HG03432 (cell line): ENCODE measurements around the gene METTL14.
"Not testable (repeated sequence)": the region's sequence is repeated elsewhere in the genome, so short reads cannot be mapped to it uniquely, and the experiment has no call there.

Experiments
- ATAC-seq: cut with Tn5 transposase; IDR thresholded peaks from one replicate; pipeline ENCODE4 v1.9.1; 2021; ENCODE audit warnings: mild to moderate bottlenecking, moderate library complexity; ENCODE audit not compliant: unreplicated experiment

METTL14 gene

DNA sequence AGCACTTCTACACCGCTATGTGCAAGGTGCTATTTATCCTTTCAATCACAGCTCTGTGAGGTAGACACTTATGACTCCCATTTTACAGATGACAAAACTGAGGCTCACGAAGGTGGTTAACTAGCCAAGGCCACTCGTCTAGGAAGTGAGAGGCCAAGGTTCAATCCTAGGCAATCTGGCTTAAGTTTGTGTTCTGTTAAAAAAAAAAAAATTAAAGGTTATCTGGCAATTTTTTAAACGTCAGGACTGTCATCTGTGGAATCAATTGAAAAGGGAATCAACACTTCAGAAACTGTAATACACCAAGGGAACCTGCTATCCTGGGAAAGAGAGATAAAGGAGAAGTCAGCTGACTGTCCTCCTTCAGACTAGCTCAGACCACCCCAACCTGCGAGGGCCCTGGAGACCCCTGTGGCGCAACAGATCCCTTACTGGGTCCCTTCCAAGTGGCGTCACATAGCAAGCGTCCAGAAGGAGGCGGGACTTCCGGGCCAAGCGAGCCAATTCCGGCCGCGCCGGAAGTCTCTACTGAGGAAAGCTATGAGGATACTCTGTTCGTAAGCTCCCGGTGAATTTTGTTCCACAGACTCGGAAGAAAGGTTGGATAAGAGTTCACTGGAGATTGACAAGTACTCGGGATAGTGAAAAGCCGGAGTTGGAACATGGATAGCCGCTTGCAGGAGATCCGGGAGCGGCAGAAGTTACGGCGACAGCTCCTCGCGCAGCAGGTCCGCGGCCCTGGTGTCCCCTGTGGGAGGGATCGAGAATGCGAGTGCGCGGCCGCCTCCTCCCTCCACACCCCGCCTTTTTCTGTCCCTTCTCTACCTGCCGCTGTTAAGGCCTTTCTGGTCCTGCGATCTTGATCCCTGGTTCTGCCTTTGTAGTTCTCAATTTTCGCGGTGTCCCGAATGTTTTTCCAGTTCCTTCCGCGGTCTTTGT, at the start of gene METTL14:
TSS of gene METTL14 (plus strand) at position 520 of the 939 bp plus-strand sequence. CDS start at position 663, 143 bp downstream.
- peak; percentile 100 for ATAC-seq

DNA sequence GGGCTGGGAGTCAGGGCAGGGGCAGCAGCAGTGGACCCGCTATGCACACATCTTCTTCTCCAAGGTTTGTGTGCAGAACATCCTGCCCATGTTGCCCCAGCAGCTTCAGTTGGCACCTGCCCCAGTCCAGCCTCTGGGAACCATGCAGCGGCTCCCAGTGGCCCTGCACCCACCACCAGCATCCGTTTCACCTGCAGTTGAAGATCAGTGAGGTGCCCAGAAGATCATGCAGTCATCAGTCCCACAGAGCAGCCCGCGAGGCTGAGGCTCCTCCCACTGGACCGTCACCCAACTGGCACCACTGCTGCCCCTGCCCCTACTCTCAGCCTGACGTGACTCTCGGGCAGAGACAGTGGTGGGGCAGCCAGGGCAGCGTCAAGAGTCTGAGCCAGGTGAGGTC, 49.1 kb upstream of the METTL14 start:
- not testable (repeated sequence) for ATAC-seq

DNA sequence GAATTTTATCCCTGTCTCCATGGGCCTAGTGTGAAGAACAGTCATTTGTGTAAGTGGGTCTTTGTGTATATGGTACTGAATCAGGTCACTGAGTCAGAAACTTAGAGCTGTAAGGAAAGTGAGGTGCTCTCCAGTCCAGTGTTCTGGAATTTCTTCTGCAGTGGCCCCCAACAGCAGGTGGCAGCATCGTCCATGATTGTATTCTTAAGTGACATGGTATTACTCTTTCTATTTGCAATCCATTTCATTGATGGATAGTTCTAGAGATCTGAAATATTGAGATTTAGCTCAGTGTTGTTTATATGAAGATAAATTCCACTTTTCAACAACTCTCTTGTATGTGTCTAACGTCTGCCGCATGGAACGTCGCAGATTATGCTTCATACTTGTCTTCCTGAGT, 20.5 kb upstream of the METTL14 start:
- ATAC-seq: not testable (repeated sequence)

DNA sequence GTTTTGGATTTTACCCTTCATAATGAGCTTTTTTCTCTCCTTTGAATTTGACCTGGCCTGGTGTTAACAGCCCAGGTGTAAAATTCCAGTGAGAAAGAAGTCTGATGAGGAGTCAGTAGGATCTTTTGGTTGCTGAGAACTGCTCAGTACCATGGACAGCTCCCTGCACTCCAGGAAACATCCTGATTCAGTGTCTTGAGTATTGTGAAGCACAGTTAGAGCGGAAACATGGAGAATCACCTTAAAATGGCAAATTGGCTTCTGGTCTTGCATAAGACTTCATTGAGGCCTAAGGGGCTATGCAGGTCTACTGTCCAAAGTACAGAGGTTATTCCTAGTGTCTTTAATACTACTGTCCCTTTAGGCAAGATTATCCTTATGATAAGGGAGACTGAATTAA, 16.0 kb upstream of the METTL14 start:
- ATAC-seq: not testable (repeated sequence)

DNA sequence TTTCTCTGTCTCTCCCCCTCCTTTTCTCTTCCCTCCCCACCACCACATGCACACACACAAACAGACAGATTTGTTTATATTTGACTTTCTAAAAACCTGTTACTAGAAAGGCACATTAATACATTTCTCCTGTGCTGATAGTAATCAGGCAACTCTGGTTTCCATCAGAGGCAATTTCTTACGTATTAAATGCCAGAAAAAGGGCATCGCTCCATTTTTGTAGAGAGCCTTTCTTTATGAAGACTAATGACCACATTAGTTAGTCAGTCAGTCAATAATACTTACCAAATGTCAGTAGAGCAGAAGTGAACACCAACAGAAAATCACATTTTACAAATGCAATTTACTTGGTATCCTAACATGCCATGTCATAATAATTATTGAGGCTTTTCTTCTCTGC, 14.2 kb upstream of the METTL14 start:
- ATAC-seq: not testable (repeated sequence)

DNA sequence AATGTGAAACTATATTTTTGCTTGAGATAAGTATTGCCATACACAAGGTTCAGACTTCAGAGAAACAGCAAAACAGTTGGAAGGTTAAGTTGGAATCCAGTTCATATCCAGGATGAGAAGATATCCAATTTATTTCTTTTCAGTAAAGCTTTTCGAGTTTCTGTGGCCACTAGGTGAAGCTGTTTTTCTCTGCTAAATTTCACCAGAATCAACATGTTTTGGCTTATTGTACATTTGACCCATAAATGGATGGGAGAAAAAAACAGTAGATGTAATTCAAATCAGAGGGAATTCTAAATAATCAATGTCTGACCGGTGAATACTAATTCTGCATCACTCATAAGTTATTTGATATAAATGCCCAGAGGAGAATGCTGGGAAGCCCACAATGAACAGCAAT, 9.1 kb upstream of the METTL14 start:
- ATAC-seq: no peak

DNA sequence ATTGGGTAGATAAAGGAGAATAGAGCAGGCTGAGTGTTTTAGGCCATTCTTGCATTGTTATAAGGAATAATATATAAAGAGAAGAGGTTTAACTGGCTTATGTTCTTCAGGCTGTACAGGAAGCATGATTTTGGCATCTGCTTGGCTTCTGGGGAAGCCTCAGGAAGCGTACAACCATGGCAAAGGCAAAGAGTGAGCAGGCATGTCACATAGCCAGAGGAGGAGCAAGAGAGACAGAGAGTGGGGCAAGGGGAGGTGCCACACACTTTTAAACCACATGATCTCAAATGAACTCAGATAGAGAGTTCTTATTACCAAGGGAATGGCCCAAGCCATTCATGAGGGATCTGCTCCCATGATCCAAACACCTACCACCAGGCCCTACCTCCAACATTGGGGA, 4.4 kb upstream of the METTL14 start:
- ATAC-seq: no peak

DNA sequence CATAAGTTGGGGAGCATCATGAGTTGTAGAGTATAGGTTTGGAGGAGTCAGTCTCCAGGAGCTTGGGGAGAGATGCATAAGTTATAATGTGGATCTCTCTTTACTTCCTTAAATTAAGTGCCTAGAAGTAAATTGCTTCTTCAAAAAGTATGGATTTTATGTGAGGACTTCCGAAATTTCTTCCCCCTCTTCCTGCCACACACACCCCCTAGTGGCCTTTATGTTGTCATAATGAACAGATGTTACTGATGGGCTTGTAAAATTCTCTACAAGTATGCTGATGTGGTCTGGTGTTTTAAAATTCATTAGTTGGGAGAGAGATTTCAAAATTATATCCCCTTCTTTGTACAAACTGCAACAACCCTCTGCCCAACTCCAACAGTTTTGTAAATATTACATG, 2.3 kb upstream of the METTL14 start:
- no peak for ATAC-seq

DNA sequence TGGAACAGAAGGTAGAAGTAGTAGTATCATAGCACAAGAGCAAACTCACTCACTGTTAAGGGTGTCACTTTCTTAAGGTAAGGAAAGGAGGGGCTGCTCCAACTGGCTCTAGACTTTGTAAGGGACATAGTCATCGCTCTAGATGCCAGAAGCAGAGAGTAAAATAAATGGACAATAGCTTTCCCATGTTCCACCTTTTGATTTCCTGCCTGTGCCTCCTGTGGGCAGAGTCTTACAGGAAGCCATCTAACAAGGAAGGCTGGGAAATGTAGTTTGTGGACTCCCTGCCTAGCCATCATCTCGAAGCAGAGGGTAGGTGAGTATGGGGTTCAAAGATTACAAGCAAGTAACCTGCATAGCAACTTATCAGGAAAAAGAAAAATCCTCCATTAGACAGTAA, 1.7 kb upstream of the METTL14 start:
- ATAC-seq: no peak

DNA sequence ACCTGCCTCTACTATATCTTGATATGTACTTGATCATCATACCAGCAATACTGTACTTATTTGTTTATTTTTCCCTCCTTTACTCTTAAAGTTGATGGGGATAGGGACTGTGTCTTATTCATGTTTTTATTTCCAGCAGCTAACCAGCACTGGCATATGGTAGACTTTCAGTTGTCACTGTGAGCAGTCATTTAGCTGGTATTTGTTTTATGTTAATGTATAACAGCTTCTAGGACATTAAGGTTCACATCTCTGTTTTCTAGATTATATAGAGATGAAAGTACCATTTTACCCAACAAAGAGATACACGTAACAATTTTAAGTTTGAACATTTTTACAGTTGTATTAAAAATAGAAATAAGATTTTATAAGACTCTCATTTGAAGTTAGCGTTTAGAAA, 17.9 kb downstream of the METTL14 start:
- ATAC-seq: no peak

DNA sequence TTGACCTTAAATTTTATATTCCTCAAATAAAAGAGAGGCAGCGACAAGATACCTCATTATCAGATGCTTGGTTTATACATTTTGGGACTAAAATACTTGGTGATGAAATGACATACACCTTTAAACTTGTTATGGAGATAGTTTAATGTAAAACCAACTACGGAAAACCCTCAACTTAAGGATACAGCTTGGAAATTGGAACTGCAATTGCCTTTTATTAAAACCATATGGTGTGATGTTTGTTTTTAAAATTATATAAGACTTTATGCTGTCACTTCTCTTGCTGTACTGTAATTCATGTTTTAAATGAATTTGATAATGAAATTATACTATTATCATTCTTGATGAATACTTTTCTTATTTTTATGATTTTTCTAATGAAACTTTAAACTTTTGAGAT, 25.9 kb downstream of the METTL14 start:
- no peak for ATAC-seq

DNA sequence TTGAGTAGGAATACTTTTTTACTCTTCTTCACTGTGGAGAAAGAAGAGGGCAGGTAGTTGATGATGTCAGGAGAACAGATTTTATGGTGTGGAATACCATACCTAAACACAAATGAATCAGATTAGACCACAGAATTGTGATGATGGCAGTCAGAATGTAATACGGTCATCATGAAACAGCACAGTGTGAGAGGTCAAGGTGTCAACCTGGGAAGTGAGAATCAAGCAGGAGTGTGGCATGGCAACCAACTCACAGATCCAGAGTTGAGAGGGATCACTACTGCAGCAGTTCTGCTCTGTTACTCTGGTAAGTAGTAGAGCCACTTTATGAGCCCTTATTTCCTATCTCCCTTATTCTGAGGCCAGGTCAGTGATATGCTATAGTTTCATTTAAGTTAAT, 27.7 kb downstream of the METTL14 start:
- ATAC-seq: no peak

DNA sequence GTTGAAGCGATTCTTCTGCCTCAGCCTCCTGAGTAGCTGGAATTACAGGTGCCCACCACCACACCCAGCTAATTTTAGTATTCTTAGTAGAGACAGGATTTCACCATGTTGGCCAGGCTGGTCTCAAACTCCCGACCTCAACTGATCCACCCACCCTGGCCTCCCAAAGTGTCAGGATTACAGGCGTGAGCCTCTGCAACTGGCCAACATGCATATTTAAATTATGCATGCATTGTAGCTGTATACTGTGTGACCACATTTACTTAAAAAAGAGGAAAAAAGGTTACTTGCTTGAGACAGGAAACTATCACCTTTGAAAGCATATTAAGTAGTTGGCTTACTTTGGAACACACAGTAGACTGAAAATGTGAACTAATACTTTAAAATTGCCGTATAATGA, 29.5 kb downstream of the METTL14 start:
- ATAC-seq: no peak

DNA sequence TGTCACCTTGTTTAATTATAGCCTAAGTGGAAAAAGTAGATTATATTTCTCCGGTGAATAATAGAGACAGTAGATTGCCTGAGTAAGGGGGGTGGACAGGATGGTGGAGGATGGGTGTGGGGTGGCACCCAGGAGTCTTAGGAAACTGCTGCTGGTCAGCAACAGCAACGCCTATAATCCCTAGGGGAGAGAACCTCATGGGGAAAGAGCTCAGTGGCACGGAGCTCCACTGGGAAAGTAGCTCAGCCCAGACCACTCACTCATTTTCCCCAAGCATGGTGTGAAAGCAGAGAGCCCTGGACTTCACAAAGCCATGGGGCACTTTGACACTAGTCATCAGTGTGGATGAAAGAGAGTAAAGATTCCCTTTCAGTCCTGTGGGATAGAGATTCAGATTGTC, 31.1 kb downstream of the METTL14 start:
- ATAC-seq: no peak

DNA sequence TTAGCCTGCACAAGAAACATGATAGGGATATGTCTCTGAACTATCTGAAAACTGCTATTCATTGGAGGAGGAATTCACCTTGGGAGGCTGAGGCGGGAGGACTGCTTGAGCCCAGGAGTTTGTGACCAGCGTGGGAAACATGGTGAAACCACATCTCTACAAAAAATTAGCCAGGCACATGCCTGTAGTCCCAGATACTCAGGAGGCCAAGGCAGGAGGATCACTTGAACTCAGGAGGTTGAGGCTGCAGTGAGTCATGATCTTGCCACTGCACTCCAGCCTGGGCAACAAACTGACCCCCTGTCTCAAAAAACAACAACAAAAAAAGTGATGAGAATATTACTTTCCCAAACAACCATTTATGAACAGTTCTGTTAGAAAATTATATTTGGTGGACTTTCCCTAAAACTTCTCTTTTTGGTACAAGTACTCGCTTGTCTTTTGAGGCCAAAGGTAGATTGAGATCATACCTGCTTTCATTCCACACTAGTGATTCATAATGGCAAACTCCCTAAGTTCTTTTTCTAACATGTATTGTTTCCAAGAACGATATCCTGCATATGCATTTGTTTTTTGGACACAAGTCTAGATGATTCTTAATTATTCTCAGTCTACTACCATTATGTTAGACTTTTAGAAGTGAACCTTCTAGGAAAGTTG, 33.4 kb downstream of the METTL14 start:
- no peak for ATAC-seq

DNA sequence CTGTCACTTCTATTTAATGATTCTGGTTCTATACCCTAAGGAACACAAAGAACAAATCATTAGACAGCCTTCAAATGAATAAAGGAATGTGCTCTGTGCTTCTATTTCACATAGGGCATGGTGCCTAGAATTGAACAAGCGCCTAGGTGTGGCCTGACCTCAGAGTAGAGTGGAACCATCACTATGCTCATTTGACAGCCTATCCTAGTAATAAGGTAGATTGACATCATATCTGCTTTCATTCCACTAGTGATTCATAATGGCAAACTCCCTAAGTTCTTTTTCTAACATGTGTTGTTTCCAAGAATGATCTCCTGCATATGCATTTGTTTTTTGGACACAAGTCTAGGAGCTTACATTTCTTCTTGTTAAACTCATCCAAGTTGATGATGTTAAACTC, 36.6 kb downstream of the METTL14 start:
- no peak for ATAC-seq

DNA sequence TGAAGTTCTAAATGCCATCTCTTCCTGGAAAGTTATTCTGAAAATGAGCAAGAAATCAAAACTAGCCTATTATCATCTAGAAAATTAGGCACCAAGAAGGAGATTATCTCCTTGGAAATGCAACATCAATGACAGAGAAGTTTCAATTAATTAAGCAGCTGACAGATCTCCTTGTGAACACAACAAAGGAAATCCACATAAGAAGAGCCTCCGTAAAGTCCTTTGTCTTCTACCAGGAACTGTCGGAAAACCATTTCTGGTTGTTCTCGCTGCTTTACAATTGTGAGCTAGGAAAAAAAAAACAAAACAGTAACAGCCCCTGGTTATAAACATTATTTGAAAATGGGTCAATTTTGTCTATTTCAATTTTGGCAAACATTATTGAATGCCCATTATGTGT, 38.2 kb downstream of the METTL14 start:
- ATAC-seq: no peak

DNA sequence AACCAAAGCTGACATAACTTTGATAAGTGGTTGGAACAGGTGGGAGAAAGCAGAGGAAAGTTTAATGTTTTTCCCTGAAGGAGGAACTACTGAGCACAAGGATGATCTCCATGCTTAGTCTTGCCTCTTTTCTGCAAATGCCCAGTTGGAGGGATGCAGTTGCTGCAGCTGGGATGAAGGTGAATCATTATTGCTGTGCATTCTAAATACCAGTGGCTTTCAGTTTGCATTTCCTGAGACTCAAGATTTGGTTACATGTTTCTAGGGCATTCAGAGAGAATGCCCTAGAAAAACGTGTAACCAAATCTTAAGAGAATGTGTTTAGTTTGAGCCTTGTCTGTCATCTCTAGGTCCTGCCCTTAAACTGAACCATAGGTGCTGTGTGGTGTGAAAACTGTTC, 42.2 kb downstream of the METTL14 start:
- no peak for ATAC-seq

DNA sequence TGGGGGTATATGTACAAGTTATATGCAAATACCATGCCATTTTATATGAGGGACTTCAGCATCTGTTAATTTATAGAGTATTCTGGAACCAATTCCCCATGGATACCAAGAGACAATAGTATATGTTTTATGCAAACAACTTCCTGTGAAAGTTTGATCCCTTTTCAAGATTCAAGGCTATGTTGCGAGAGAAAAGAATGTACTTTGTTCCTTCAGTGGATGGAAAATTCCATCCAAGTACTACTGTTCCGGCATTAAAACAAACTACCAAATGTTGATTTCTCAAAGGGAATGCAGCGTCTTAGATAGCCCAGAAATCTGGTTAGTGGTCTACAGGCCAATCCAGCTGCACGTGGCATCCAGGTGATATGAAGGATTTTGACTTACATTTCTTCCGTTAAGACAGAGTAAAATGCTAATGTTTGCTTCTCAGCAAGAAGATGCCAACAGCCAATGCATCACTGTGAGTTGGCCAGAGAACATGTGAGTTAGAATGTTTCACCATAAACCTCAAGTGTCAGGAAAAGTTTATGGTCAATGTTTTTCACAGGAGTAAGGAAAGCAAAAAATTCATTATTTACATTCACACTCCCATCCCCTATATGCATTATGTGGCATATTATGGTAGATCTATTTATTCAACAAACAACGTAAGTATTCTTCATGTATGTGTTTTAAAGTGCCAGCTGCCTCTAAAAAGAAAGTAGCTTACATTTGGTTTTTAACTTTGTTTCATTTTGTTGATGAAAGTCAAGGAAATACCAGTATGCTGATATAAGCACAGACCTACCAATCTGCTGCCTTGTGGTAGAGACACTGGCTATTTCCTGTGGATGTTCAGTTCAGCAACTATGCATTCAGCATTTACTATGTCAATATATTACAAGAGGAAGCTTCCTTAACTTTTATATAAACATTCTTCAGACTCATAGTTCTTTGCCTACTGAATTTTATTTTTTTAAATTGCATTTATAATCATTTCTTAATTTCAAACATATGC, 44.4 kb downstream of the METTL14 start:
- no peak for ATAC-seq

DNA sequence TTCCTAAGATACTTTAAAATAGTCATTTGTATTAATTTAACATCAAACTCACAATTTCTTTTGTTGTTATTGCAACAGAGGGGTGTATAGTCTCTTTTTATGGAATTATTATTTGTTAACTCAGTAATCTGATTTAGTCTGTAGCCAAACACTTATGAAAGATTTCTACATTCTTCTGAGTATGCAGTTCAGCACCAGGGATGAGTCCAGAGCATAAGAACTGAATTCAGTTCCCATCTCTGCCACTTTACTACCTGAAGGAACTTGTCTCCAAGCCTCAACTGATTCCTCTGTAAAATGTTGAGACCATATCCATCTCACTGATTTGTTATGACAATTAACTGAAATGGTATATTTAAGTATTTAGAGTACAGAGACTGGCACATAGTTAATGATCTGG, 45.5 kb downstream of the METTL14 start:
- ATAC-seq: no peak
